AG04450 (cell line): ENCODE results near the gene PREX1. TPM values are rescaled to one million over a fixed set of nuclear protein-coding genes. Genes with fewer than 3 reads are reported as not detected.

ENCODE experiments used
- CTCF ChIA-PET: fragments of 300-600, 350-600 bp; formaldehyde crosslinking; extraction: SDS; loops from one replicate; lab custom pipeline; 2022; ENCODE audit warnings: antibody characterized with exemption, inconsistent platforms; lab: Charles Lee
- POLR2A ChIA-PET: fragments of 350-600 bp; formaldehyde crosslinking; extraction: SDS; loops from one replicate; lab custom pipeline; 2021; ENCODE audit warnings: antibody characterized with exemption, inconsistent platforms; lab: Yijun Ruan, JAX
- DNase-seq: peaks from one replicate; pipeline ENCODE4 v3.0.0-alpha.2; 2011; ENCODE audit warnings: low read depth, low spot score
- H3K27ac ChIP-seq: one replicate; pipeline ENCODE4 v1.5.1; 2012; ENCODE audit warnings: low read depth, low read length, control low read depth
- H3K27me3 ChIP-seq: one replicate; pipeline ENCODE4 v1.6.0; 2012; ENCODE audit warnings: low read length; ENCODE audit not compliant: control insufficient read depth, insufficient read depth
- H3K4me3 ChIP-seq: 2 replicates; pipeline ENCODE4 v1.5.1; 2011; ENCODE audit warnings: mild to moderate bottlenecking, low read depth, low read length, control low read depth
- H3K9me3 ChIP-seq: 2 replicates; pipeline ENCODE4 v1.5.1; 2012; ENCODE audit warnings: low read length; ENCODE audit not compliant: control insufficient read depth, insufficient read depth
- CTCF ChIP-seq: IDR thresholded peaks from 2 replicates; pipeline ENCODE4 v1.5.1; 2011; ENCODE audit warnings: low read depth, low read length, control low read depth, inconsistent platforms
- polyA plus RNA-seq: library from polyadenylated mRNA; depleted of rRNA; stranded (reverse); fragments of >200 nt; gene quantifications from 2 replicates; pipeline ENCODE4 v1.2.3, GENCODE V29; 2011

The PREX1 gene
- polyA plus RNA-seq, 1 experiment, result 0.69 TPM

DNA sequence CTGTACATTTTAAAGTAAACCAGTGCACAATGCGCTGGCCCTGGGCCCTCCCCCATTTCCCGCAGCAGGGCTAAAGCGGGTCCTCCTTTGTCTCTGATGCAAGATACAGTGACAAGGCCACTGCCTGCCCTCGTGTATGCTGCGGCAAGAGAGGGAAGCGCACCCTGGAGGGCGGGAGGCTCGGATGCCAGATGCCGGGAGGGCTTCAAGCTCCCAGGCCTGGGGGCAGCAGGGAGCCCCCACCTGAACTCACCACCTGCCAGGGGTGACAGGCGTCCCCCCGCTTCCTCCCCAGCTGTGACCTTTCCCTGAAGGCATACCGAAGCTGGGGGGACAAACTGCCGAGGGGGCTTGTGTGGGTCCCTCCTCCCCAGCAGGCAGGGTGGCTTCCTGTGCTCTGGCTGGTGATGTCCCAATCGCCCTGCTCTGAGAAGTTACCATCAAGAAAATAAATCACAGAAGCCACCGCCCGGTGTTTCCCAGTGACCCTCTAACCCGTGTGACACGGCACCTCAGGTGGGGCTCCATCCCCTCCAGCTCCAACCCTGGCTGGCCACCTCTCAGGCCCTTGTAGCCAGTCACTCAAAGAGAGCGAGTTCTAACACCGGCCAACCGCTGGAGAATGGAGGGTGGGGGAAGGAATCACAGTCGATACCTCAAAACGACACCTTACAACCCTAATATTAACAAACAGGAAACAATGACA lies 203.3 kb downstream of the PREX1 start:
- no peak for DNase-seq
- Histone ChIP-seq H3K4me3 (no peak overlapping the region), H3K27me3 (no peaks in the 10 kb centered on the region), H3K9me3 (peaks cover 6% of the 10 kb centered on the region), H3K27ac (no peak overlapping the region)
- no peak for TF ChIP-seq CTCF
- ChIA-PET POLR2A (no interaction called here), CTCF (interaction anchor here (0.5 to 5.5 kb wide), 5 partner anchors 947 to 968 kb away, joined by 3 to 142 read pairs (median 4); no protein-coding TSS in a partner anchor)

- CTCF ChIA-PET, result interaction anchor here (1.6 to 5.5 kb wide), 2 partner anchors 946 to 960 kb away, joined by 5 to 142 read pairs; no protein-coding TSS in a partner anchor
- TF ChIP-seq CTCF, result no peak
- POLR2A ChIA-PET, result no interaction called here
Observed at GRCh38 chr20:48623906-48624265, 203.9 kb downstream of the PREX1 start.

GRCh38 chr20:48623176-48623905 lies 204.5 kb downstream of the PREX1 start:
- peaks cover 6% of the 10 kb centered on the region for H3K9me3 ChIP-seq
- POLR2A ChIA-PET, result no interaction called here
- TF ChIP-seq CTCF, result no peak
- no peak for DNase-seq
- peaks cover 2% of the 10 kb centered on the region for H3K27me3 ChIP-seq
- no peak overlapping the region for H3K4me3 ChIP-seq
- no peak overlapping the region for H3K27ac ChIP-seq
- CTCF ChIA-PET, result interaction anchor here (0.7 to 5.5 kb wide), 4 partner anchors 837 to 960 kb away, joined by 5 to 142 read pairs (median 31); no protein-coding TSS in a partner anchor

More at GRCh38 chr20:48623906-48624265, 203.9 kb downstream of the PREX1 start:
- no peak for DNase-seq
- Histone ChIP-seq H3K27me3 (peaks cover 2% of the 10 kb centered on the region), H3K4me3 (no peak overlapping the region), H3K9me3 (peaks cover 6% of the 10 kb centered on the region), H3K27ac (no peak overlapping the region)

- Histone ChIP-seq H3K9me3 (peaks cover 6% of the 10 kb centered on the region), H3K4me3 (no peak overlapping the region), H3K27me3 (peaks cover 3% of the 10 kb centered on the region), H3K27ac (no peak overlapping the region)
- POLR2A ChIA-PET, result no interaction called here
- CTCF ChIA-PET, result interaction anchor here (0.7 to 5.5 kb wide), 8 partner anchors 9 to 959 kb away, joined by 3 to 142 read pairs (median 11); no protein-coding TSS in a partner anchor
- TF ChIP-seq CTCF, result no peak
- DNase-seq, result no peak
Observed at GRCh38 chr20:48622421-48622820, 205.4 kb downstream of the PREX1 start.
